HEK293 (cell line): ENCODE data around the gene INSM1.
A peak's percentile ranks its signal among the peaks of the same experiment; 100 is the strongest.

Experiments
- BCL11A ChIP-seq: fragments of 450-650 bp; formaldehyde crosslinking; IDR thresholded peaks from 2 replicates; pipeline ENCODE4 v1.5.1; 2016; ENCODE audit warnings: low read depth, missing biosample characterization, missing genetic modification characterization
- EGR2 ChIP-seq: fragments of 450-650 bp; formaldehyde crosslinking; IDR thresholded peaks from 2 replicates; pipeline ENCODE4 v1.5.1; 2016; ENCODE audit warnings: low read depth, missing biosample characterization, missing genetic modification characterization
- KLF1 ChIP-seq: fragments of 450-650 bp; formaldehyde crosslinking; IDR thresholded peaks from 2 replicates; pipeline ENCODE4 v1.5.1; 2016; ENCODE audit warnings: missing biosample characterization, missing genetic modification characterization
- KLF17 ChIP-seq: fragments of 450-650 bp; formaldehyde crosslinking; IDR thresholded peaks from 2 replicates; pipeline ENCODE4 v1.5.1; 2016; ENCODE audit warnings: missing biosample characterization, missing genetic modification characterization
- MEIS1 ChIP-seq: sonication (generic); formaldehyde crosslinking; IDR thresholded peaks from 2 replicates; pipeline ENCODE4 v1.8.1; 2022; ENCODE audit warnings: missing genetic modification reagents, mild to moderate bottlenecking, borderline replicate concordance
- OVOL3 ChIP-seq: fragments of 450-650 bp; formaldehyde crosslinking; IDR thresholded peaks from 2 replicates; pipeline ENCODE4 v1.5.1; 2016; ENCODE audit warnings: missing biosample characterization, missing genetic modification characterization
- PATZ1 ChIP-seq: fragments of 450-650 bp; formaldehyde crosslinking; IDR thresholded peaks from 2 replicates; pipeline ENCODE4 v1.5.1; 2016; ENCODE audit warnings: missing biosample characterization, missing genetic modification characterization
- PRDM2 ChIP-seq: fragments of 450-650 bp; formaldehyde crosslinking; IDR thresholded peaks from 2 replicates; pipeline ENCODE4 v1.5.1; 2016; ENCODE audit warnings: missing biosample characterization, missing genetic modification characterization, borderline replicate concordance
- SP2 ChIP-seq: fragments of 450-650 bp; formaldehyde crosslinking; IDR thresholded peaks from 2 replicates; pipeline ENCODE4 v1.5.1; 2016; ENCODE audit warnings: missing biosample characterization, missing genetic modification characterization
- ZBTB17 ChIP-seq: fragments of 450-650 bp; formaldehyde crosslinking; IDR thresholded peaks from 2 replicates; pipeline ENCODE4 v1.5.1; 2016; ENCODE audit warnings: missing biosample characterization, missing genetic modification characterization
- ZBTB26 ChIP-seq: fragments of 450-650 bp; formaldehyde crosslinking; optimal IDR thresholded peaks from 2 replicates; pipeline ENCODE3; 2016; ENCODE audit warnings: missing biosample characterization, mild to moderate bottlenecking, missing genetic modification characterization
- ZBTB48 ChIP-seq: fragments of 450-650 bp; formaldehyde crosslinking; IDR thresholded peaks from 2 replicates; pipeline ENCODE4 v1.5.1; 2016; ENCODE audit warnings: missing biosample characterization, missing genetic modification characterization
- ZBTB7A ChIP-seq: fragments of 450-650 bp; formaldehyde crosslinking; IDR thresholded peaks from 2 replicates; pipeline ENCODE4 v1.5.1; 2016; ENCODE audit warnings: low read depth, missing biosample characterization, missing genetic modification characterization
- ZNF10 ChIP-seq: fragments of 450-650 bp; formaldehyde crosslinking; IDR thresholded peaks from 2 replicates; pipeline ENCODE4 v1.5.1; 2017; ENCODE audit warnings: missing biosample characterization, missing genetic modification characterization
- ZNF19 ChIP-seq: fragments of 450-650 bp; formaldehyde crosslinking; IDR thresholded peaks from 2 replicates; pipeline ENCODE4; 2016; ENCODE audit warnings: missing biosample characterization, missing genetic modification characterization, low read depth
- ZNF335 ChIP-seq: fragments of 450-650 bp; formaldehyde crosslinking; conservative IDR thresholded peaks from 2 replicates; pipeline ENCODE4 v1.5.1; 2016; ENCODE audit warnings: missing biosample characterization, missing genetic modification characterization
- ZNF404 ChIP-seq: fragments of 450-650 bp; formaldehyde crosslinking; IDR thresholded peaks from 2 replicates; pipeline ENCODE4 v1.5.1; 2017; ENCODE audit warnings: missing biosample characterization, missing genetic modification characterization
- ZNF416 ChIP-seq: fragments of 450-650 bp; formaldehyde crosslinking; IDR thresholded peaks from 2 replicates; pipeline ENCODE4 v1.5.1; 2016; ENCODE audit warnings: missing biosample characterization, missing genetic modification characterization
- ZNF423 ChIP-seq: fragments of 450-650 bp; formaldehyde crosslinking; IDR thresholded peaks from 2 replicates; pipeline ENCODE4 v1.5.1; 2016; ENCODE audit warnings: missing biosample characterization, missing genetic modification characterization
- ZNF558 ChIP-seq: fragments of 450-650 bp; formaldehyde crosslinking; IDR thresholded peaks from 2 replicates; pipeline ENCODE4 v1.5.1; 2016; ENCODE audit warnings: missing biosample characterization, missing genetic modification characterization
- ZNF571 ChIP-seq: fragments of 450-650 bp; formaldehyde crosslinking; IDR thresholded peaks from 2 replicates; pipeline ENCODE4 v1.5.0; 2017; ENCODE audit warnings: missing biosample characterization, missing genetic modification characterization
- ZNF585B ChIP-seq: fragments of 450-650 bp; formaldehyde crosslinking; IDR thresholded peaks from 2 replicates; pipeline ENCODE4 v1.5.1; 2016; ENCODE audit warnings: missing biosample characterization, missing genetic modification characterization
- ZNF645 ChIP-seq: fragments of 450-650 bp; formaldehyde crosslinking; IDR thresholded peaks from 2 replicates; pipeline ENCODE4; 2016; ENCODE audit warnings: missing biosample characterization, missing genetic modification characterization
- ZNF677 ChIP-seq: fragments of 450-650 bp; IDR thresholded peaks from 2 replicates; pipeline ENCODE4 v1.5.0; 2018; ENCODE audit warnings: missing biosample characterization, mild to moderate bottlenecking, missing genetic modification characterization, moderate library complexity
- ZNF707 ChIP-seq: fragments of 450-650 bp; formaldehyde crosslinking; IDR thresholded peaks from 2 replicates; pipeline ENCODE4 v1.5.1; 2016; ENCODE audit warnings: missing biosample characterization, missing genetic modification characterization
- ZNF785 ChIP-seq: fragments of 450-650 bp; formaldehyde crosslinking; IDR thresholded peaks from 2 replicates; pipeline ENCODE4 v1.5.1; 2016; ENCODE audit warnings: missing biosample characterization, missing genetic modification characterization
- ZNF837 ChIP-seq: fragments of 450-650 bp; formaldehyde crosslinking; IDR thresholded peaks from 2 replicates; pipeline ENCODE4 v1.5.1; 2016; ENCODE audit warnings: missing biosample characterization, missing genetic modification characterization
- ZNF843 ChIP-seq: fragments of 450-650 bp; formaldehyde crosslinking; IDR thresholded peaks from 2 replicates; pipeline ENCODE4 v1.5.1; 2016; ENCODE audit warnings: missing biosample characterization, missing genetic modification characterization
- TF ChIP-seq, protein P1 (sequence below): fragments of 450-650 bp; formaldehyde crosslinking; IDR thresholded peaks from 2 replicates; pipeline ENCODE4 v1.5.1; 2017; ENCODE audit warnings: missing biosample characterization, missing genetic modification characterization

Gene INSM1

GRCh38 chr20:20363434-20363798 lies 4.5 kb upstream of the INSM1 start (continued):
- TF ChIP-seq PATZ1 (tag by site-specific recombination) (peak; percentile 67), ZNF10 (tag by site-specific recombination) (no peak), ZNF416 (no peak), ZNF585B (tag by site-specific recombination) (no peak), KLF17 (tag by site-specific recombination) (peak; percentile 70), ZNF571 (tag by site-specific recombination) (no peak), ZBTB17 (tag by site-specific recombination) (no peak), SP2 (tag by site-specific recombination) (peak; percentile 49), EGR2 (peak; percentile 91), OVOL3 (no peak), MEIS1 (CRISPR knock-in tag) (no peak), PRDM2 (tag by site-specific recombination) (no peak), ZNF404 (no peak), BCL11A (tag by site-specific recombination) (no peak), ZNF19 (tag by site-specific recombination) (no peak), KLF1 (peak; percentile 9; the same call in 1 of the 2 replicates), ZNF423 (tag by site-specific recombination) (no peak), ZNF335 (tag by site-specific recombination) (no peak), ZNF837 (tag by site-specific recombination) (no peak), ZNF707 (0 out of 2 replicates have a peak, but pooled peaks have one; percentile 8), ZNF843 (tag by site-specific recombination) (no peak), ZNF677 (no peak), ZBTB26 (tag by site-specific recombination) (no peak), ZBTB48 (tag by site-specific recombination) (no peak; the same call in 1 of the 2 replicates), ZNF645 (0 out of 2 replicates have a peak, but pooled peaks have one; percentile 41), ZNF558 (tag by site-specific recombination) (no peak), ZNF785 (no peak), ZBTB7A (tag by site-specific recombination) (no peak)
- TF ChIP-seq, protein P1, sequence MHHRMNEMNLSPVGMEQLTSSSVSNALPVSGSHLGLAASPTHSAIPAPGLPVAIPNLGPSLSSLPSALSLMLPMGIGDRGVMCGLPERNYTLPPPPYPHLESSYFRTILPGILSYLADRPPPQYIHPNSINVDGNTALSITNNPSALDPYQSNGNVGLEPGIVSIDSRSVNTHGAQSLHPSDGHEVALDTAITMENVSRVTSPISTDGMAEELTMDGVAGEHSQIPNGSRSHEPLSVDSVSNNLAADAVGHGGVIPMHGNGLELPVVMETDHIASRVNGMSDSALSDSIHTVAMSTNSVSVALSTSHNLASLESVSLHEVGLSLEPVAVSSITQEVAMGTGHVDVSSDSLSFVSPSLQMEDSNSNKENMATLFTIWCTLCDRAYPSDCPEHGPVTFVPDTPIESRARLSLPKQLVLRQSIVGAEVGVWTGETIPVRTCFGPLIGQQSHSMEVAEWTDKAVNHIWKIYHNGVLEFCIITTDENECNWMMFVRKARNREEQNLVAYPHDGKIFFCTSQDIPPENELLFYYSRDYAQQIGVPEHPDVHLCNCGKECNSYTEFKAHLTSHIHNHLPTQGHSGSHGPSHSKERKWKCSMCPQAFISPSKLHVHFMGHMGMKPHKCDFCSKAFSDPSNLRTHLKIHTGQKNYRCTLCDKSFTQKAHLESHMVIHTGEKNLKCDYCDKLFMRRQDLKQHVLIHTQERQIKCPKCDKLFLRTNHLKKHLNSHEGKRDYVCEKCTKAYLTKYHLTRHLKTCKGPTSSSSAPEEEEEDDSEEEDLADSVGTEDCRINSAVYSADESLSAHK (tag by site-specific recombination) = peak; percentile 9; the same call in 1 of the 2 replicates
